GM18508 (cell line): ENCODE results near the gene NIN.

ENCODE experiments used
- ATAC-seq: cut with Tn5 transposase; IDR thresholded peaks from one replicate; pipeline ENCODE4 v1.9.1; 2021; ENCODE audit warnings: moderate number of reproducible peaks; ENCODE audit not compliant: insufficient read depth, unreplicated experiment

Gene NIN

GRCh38 chr14:50768680-50769079 is 62.3 kb downstream of the NIN start:
- ATAC-seq, result no peak

DNA sequence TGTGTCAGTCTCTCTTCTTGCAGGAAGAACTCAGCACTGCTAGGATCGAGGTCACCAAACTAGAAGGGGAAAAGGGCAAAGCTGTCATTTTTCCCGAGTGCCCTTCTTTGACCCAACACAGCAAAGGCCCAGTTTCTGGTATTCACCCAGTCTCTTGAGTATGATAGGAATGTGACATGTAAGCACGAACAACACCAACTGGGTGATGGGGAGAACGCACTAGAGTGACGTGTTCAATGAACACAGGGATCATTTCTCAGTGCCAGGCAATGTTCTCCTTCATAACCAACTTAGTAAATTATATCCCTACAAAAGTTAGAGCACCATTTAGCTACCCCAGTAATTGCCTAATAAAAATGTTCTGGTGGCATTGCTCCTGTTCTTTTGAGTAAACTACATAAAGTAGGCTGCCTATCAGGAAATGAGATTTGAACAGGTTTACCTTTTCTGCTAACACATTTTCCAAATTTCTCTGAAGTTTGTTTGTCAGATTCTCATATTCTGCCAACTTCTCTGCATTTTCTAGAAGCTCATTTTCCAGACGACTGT is 64.5 kb downstream of the NIN start:
- no peak for ATAC-seq

GRCh38 chr14:50763382-50764007 is 67.5 kb downstream of the NIN start:
- no peak for ATAC-seq

DNA sequence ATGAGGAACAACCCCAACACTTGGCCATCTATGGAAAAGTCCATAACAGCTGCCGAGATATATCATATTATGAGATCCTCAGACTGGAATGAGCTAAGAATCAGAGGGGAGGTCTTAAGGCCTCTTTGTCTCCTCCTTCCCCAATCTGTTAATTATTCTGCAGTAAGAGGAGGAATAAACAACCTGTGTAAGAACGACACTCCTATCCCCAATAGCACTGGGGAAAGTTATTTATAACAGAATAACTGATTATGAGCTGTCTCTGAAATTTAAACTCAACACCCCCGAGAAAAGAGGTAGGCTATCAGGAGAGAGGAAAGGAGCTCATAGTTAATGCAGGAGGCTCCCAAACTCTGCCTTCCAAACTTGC is 68.0 kb downstream of the NIN start:
- ATAC-seq, result no peak

DNA sequence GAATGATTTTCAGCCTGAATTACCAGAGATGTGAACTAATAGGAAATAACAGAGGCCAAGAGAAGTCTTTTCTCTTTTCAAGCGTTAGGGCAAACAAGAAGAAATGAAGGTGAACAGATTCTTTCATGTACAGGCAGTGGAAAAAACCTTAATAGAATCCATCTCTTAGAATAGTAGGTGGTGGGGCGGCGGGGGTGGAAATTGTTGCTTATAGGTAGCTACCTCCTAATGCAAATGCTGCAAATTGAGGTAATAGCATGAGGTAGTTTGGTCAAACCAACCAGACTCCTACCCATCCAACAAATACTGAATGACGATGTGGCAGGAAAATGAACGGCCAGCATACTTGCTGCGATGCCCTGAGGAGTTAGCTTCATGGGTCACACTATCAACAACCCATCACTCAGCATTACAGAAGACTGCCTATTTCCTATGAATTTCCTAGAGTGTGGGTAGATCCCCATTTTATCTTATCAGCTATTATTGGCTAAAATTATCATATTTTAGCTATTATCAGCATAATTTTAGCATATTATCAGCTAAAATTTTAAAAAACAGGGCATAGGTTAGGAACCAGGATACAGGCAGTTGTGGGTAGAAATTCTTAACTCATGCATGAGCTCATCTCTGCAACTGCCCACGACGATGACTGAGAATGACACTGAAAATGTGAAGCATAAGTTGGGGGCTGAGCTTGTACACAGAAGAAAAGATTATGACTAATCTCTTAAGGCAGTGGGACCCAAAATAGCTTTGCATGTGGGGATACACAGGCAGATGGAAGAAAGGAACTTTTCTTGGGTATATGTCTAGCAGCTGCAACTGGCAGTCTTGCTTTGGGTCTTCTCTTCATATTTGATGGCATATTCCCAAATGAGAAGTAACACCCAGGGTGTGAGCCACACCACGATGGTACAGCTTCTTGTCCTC is 68.7 kb downstream of the NIN start:
- peak; percentile 50 for ATAC-seq

- no peak for ATAC-seq
These were observed 71.0 kb downstream of the NIN start for GRCh38 chr14:50759800-50760543.

DNA sequence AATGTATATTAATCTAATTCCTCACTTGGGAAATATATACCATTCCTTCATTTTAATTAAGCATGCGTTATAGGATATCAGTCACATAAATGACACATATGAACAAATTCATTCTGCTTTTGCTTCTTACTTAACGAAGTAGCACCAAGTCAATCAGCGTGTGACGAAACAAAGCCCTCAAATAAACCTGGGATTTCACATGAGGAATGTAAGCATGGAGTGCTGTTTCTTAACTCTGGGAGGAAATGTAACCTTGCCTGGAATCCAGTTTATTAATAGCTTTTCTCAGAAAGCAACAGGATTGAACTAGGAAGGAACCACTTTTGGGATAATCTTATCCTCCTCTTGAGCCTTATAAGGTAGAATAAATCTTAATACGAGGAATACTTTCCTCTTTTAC is 72.0 kb downstream of the NIN start:
- ATAC-seq, result no peak

DNA sequence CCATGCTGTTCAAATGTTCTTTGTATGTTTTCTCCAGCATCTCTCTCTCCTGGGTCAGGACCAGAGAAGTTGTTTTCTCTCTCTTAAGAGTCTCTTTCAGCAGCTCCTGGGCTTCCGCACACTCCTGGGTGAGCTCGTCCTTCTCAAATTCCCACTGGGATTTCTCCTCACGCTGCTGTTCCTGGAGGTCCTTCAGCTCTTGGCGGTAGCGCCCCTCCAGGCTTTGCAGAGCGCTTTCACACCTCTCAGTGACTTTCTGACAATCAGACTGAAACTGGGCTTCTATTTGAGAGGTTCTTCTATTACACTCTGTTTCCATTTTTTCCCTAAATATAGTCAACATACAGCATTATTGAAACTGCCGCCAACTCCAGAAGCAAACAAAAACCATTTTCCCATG is 72.7 kb downstream of the NIN start:
- no peak for ATAC-seq

GRCh38 chr14:50757702-50758101 is 73.3 kb downstream of the NIN start:
- ATAC-seq, result no peak

DNA sequence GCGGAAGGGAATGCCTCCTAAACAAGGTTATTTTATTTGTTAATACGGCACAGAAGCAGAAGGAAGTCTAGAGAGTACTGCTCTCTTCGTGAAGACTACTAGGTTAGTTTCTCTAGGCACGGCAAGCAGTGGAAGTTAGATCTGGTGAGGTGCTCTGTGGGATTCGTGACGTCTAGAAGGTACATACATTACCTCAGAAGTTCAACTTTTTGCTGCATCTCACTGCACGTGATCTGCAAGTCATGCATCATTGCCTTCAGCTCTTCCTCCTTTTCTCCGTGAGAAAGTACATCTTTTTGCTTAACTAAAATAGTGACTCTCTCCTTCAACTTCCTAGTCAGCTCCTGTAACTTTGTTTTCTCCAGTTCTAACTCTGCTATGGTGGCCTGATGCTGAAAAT is 74.7 kb downstream of the NIN start:
- no peak for ATAC-seq

- ATAC-seq, result no peak
These were observed 80.6 kb downstream of the NIN start for GRCh38 chr14:50750323-50750722.

DNA sequence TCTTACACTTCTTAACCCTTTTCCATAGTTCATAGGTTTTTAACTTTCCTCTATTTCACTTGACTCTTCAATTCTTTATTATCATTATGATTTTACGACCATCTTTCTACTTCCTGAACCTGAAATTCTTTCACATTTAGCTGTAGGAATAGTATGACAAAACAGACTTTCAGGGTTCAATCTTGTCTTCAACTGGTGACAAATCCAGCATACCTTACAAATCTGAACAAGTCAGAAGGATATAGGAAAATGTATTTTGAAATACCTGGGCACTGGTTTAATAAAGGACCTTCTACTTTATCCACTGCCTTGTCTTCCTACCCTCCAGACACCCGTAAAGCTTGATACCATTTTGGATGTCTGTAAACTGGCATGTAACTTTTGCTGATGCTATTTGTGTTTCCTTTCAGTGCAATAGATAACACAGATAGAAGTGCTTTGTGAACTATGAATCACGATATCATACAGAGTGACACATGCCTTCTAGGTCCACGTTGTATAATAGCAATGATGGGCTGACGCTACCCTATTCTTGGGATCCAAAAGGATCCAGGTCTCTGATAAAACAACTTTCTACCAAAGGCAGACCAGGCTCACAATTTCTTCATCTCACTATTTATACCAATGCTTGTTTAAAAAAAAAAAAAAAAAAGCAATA is 85.4 kb downstream of the NIN start:
- no peak for ATAC-seq

- no peak for ATAC-seq
These were observed 86.7 kb downstream of the NIN start for GRCh38 chr14:50744231-50744630.

- no peak for ATAC-seq
These were observed 89.4 kb downstream of the NIN start for GRCh38 chr14:50741567-50741966.

DNA sequence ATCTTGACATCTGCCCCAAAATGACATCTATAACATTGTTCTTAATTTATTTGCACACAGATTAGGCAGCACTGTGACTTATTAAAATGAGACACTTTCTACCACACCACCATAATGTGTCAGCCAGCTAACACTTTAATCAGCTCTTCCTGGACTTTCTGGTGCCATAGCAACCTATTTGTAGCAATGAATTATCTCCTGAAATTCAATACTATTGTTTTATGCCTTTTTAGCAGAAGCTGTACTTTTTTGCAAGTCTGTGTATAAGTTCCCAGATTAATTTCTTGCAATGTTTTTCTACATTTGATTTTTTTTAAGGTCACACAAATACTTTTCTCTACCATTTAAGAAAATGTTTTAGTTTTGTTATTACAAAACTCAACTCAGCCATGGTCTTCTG is 90.1 kb downstream of the NIN start:
- ATAC-seq, result no peak

DNA sequence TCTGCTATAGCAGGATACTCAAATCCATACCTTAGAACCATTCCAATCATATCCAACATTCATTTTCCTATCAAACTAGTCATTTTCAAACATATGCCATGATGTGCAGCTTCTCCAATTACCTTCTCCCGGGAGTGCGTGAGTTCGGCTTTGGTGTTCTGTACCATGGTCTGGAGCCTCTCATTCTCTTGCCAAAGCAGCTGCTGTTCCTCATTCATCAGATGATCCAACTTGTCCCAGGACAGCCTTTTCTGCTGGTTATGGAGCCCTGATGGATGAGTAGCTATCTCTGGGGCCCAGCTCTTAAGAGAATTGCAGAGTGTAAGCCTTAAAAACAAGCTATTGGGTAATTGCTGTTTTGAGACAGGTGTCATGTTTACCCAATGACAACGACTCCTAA is 91.8 kb downstream of the NIN start:
- ATAC-seq, result no peak

DNA sequence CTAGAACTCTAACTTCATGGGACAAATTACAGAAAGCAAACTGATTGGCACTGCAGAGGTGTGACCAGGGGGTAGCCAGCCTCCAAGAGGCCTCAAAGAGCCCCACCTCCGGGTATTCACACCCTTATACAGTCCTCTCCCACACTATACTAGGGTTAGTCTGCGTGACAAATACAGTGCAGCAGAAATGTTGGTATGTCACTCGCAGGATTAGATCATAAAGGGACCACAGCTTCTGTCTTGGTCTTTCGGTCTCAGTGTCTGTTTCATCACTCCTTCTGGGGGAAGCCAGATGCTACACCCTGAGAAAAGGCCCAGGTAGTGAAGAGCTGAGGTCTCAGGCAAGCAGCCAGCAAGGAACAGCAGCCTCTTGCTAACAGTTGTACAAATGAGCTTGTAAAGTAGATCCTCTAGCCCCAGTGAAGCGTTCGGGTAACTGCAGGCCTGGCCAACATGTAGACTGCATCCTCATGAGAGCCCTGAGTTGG is 94.0 kb downstream of the NIN start:
- peak; percentile 67 for ATAC-seq

- ATAC-seq, result no peak
These were observed 95.8 kb downstream of the NIN start for GRCh38 chr14:50734950-50735695.

GRCh38 chr14:50733494-50733893 is 97.5 kb downstream of the NIN start:
- no peak for ATAC-seq

DNA sequence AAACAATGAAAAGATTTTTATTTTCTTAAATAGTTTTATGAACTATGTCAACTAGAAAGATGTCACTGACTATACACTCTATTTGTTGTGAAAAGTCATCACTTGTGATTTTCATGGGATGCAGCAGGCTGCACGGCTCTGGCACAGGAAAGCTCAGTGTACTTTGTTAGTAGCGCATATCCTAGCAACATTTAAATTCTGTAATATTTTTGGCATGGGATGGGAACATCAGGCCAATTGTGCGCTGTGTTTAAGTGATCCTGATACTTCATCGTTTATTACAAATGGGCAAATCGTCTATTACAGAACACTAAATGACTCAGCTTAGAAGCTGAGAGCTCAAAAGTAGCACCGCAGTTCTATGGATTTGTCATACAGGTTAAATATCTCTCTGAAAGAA is 102.1 kb downstream of the NIN start:
- no peak for ATAC-seq
